Caco-2 (cell line): ENCODE results near the gene OPRD1. TPM values are rescaled to one million over a fixed set of nuclear protein-coding genes. Genes with fewer than 3 reads are reported as not detected.
"Not testable (repeated sequence)": the region's sequence is repeated elsewhere in the genome, so short reads cannot be mapped to it uniquely, and the experiment has no call there.

Source experiments
- BruUV-seq: library from RNA; stranded (reverse); fragments of 400-500 nt; replicated peaks from 2 replicates; lab custom pipeline; 2021; lab: Mats Ljungman, UMichigan
- CTCF ChIA-PET: fragments of 300-600 bp; sonication (Branson Sonifier 250); formaldehyde crosslinking; loops from one replicate; lab custom pipeline; 2022; ENCODE audit warnings: antibody characterized with exemption; lab: Charles Lee
- POLR2A ChIA-PET: fragments of 300-600 bp; sonication (Branson Sonifier 250); formaldehyde crosslinking; loops from one replicate; lab custom pipeline; 2022; ENCODE audit warnings: antibody characterized with exemption; lab: Charles Lee
- DNase-seq, 2 experiments: peaks; one replicate each; pipeline versions ENCODE4 v3.0.0 to v3.0.0-alpha.2; 2020 to 2022
- H3K27me3 ChIP-seq: replicated peaks from 2 replicates; pipeline ENCODE4 v1.6.0; 2011; ENCODE audit warnings: low read length; ENCODE audit not compliant: control insufficient read depth, insufficient read depth
- H3K36me3 ChIP-seq: 2 replicates; pipeline ENCODE4 v1.5.1; 2011; ENCODE audit warnings: low read length; ENCODE audit not compliant: control insufficient read depth, insufficient read depth
- H3K4me1 ChIP-seq: fragments of 250-450 bp; sonication (Bioruptor Pico); 2 replicates; pipeline ENCODE4 v1.5.1; 2020; ENCODE audit warnings: mild to moderate bottlenecking
- H3K4me3 ChIP-seq: 2 replicates; pipeline ENCODE4 v1.5.1; 2011; ENCODE audit warnings: low read depth, mild to moderate bottlenecking, control low read depth, low read length
- H3K9me3 ChIP-seq: fragments of 250-450 bp; sonication (Bioruptor Pico); 2 replicates; pipeline ENCODE4 v1.5.1; 2020; ENCODE audit warnings: mild to moderate bottlenecking, moderate library complexity
- H3K27ac Mint-ChIP-seq: one replicate; pipeline ENCODE4 v1.8.0; 2022; ENCODE audit warnings: mixed read lengths; ENCODE audit not compliant: unreplicated experiment
- H3K27me3 Mint-ChIP-seq: one replicate; pipeline ENCODE4 v1.8.0; 2022; ENCODE audit warnings: mixed read lengths; ENCODE audit not compliant: insufficient read depth, unreplicated experiment
- H3K36me3 Mint-ChIP-seq: one replicate; pipeline ENCODE4 v1.8.0; 2022; ENCODE audit warnings: mild to moderate bottlenecking, mixed read lengths; ENCODE audit not compliant: insufficient read depth, unreplicated experiment
- H3K4me1 Mint-ChIP-seq: one replicate; pipeline ENCODE4 v1.8.0; 2022; ENCODE audit warnings: low read depth, mixed read lengths; ENCODE audit not compliant: unreplicated experiment
- H3K4me3 Mint-ChIP-seq: one replicate; pipeline ENCODE4 v1.8.0; 2022; ENCODE audit warnings: mild to moderate bottlenecking, moderate library complexity, mixed read lengths; ENCODE audit not compliant: unreplicated experiment
- H3K9me3 Mint-ChIP-seq: one replicate; pipeline ENCODE4 v1.8.0; 2022; ENCODE audit warnings: mixed read lengths; ENCODE audit not compliant: unreplicated experiment
- intact Hi-C: fragments of 100-400 bp; cut with micrococcal nuclease; formaldehyde crosslinking; loops from one replicate; pipeline ENCODE4 v1.10.0; 2022; ENCODE audit not compliant: unreplicated experiment
- total RNA-seq: library from RNA; stranded (reverse); gene quantifications from 2 replicates; pipeline ENCODE4 v1.2.3, GENCODE V29; 2022
- TF ChIP-seq, protein P1 (sequence below), 2 experiments: fragments of 200-600 bp in 1 of 2; IDR thresholded peaks; 1 replicate in 1 of 2; 2 replicates in 1 of 2; pipeline versions ENCODE4 v1.5.1 to v1.8.0; 2011 to 2022; ENCODE audit warnings: antibody characterized with exemption in 1 of 2, control low read depth in 1 of 2, inconsistent platforms in 1 of 2, low read depth in 1 of 2, low read length in 1 of 2, mild to moderate bottlenecking in 1 of 2, moderate library complexity in 1 of 2; ENCODE audit not compliant: insufficient read depth in 1 of 2, severe bottlenecking in 1 of 2, unreplicated experiment in 1 of 2

OPRD1 gene
- total RNA-seq, 1 experiment from 2014 or later, result 0.07 TPM

- Mint-ChIP-seq H3K27me3 (no peaks in the 10 kb centered on the region), H3K9me3 (no peaks in the 10 kb centered on the region), H3K36me3 (no peaks in the 10 kb centered on the region), H3K27ac (no peak overlapping the region), H3K4me3 (no peak overlapping the region), H3K4me1 (peaks cover 11% of the 10 kb centered on the region)
- TF ChIP-seq, protein P1, sequence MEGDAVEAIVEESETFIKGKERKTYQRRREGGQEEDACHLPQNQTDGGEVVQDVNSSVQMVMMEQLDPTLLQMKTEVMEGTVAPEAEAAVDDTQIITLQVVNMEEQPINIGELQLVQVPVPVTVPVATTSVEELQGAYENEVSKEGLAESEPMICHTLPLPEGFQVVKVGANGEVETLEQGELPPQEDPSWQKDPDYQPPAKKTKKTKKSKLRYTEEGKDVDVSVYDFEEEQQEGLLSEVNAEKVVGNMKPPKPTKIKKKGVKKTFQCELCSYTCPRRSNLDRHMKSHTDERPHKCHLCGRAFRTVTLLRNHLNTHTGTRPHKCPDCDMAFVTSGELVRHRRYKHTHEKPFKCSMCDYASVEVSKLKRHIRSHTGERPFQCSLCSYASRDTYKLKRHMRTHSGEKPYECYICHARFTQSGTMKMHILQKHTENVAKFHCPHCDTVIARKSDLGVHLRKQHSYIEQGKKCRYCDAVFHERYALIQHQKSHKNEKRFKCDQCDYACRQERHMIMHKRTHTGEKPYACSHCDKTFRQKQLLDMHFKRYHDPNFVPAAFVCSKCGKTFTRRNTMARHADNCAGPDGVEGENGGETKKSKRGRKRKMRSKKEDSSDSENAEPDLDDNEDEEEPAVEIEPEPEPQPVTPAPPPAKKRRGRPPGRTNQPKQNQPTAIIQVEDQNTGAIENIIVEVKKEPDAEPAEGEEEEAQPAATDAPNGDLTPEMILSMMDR (IDR thresholded peaks at IDR 0.05; ENCODE audit: insufficient read depth in 1 of 2, low read depth in 1 of 2, low read length in 1 of 2, severe bottlenecking in 1 of 2, unreplicated experiment in 1 of 2), result no peak
- POLR2A ChIA-PET, result no interaction called here
- no peak for DNase-seq
- intact Hi-C loops, result no loop called here
- no peaks in the 10 kb centered on the region for H3K9me3 ChIP-seq
- H3K4me3 ChIP-seq, result no peak overlapping the region
- no peaks in the 10 kb centered on the region for H3K36me3 ChIP-seq
- CTCF ChIA-PET, result no interaction called here
- no peaks in the 10 kb centered on the region for H3K27me3 ChIP-seq
- no TSS peak for BruUV-seq
- peaks cover 9% of the 10 kb centered on the region for H3K4me1 ChIP-seq
Observed at GRCh38 chr1:28867850-28868249, 55.9 kb downstream of the OPRD1 start.

DNA sequence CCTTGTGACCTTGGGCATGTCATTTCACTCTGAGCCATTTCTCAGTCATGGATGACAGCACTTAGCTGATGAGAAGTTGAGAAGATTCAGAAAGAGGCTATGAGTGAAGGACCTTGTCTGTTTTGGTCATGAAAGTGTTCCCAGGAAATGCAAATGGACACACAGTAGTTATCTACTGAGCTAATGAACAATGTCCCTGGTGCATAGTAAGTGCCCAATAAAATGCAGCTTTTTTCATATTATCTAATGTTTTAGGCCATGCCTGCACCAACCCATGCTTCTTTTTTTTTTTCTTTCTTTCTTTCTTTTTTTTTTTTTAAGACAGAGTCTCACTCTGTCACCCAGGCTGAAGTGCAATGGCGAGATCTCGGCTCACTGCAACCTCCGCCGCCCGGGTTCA, 58.0 kb downstream of the OPRD1 start:
- no peaks in the 10 kb centered on the region for H3K9me3 Mint-ChIP-seq
- intact Hi-C loops, result no loop called here
- H3K4me1 ChIP-seq, result peaks cover 9% of the 10 kb centered on the region
- no peak overlapping the region for H3K4me3 ChIP-seq
- ChIA-PET POLR2A (no interaction called here), CTCF (interaction anchor here (0.8 kb wide), 1 partner anchor 133 kb away, joined by 6 read pairs; the partner anchor contains the start of gene YTHDF2)
- peaks cover 19% of the 10 kb centered on the region for H3K4me1 Mint-ChIP-seq
- H3K36me3 Mint-ChIP-seq, result no peaks in the 10 kb centered on the region
- H3K27me3 Mint-ChIP-seq, result no peaks in the 10 kb centered on the region
- no peak overlapping the region for H3K27ac Mint-ChIP-seq
- no peak for DNase-seq
- H3K4me3 Mint-ChIP-seq, result no peak overlapping the region
- no TSS peak for BruUV-seq
- H3K9me3 ChIP-seq, result no peaks in the 10 kb centered on the region
- TF ChIP-seq, protein P1 (IDR thresholded peaks at IDR 0.05; ENCODE audit: insufficient read depth in 1 of 2, low read depth in 1 of 2, low read length in 1 of 2, severe bottlenecking in 1 of 2, unreplicated experiment in 1 of 2), result no peak
- H3K36me3 ChIP-seq, result no peaks in the 10 kb centered on the region
- H3K27me3 ChIP-seq, result no peaks in the 10 kb centered on the region

DNA sequence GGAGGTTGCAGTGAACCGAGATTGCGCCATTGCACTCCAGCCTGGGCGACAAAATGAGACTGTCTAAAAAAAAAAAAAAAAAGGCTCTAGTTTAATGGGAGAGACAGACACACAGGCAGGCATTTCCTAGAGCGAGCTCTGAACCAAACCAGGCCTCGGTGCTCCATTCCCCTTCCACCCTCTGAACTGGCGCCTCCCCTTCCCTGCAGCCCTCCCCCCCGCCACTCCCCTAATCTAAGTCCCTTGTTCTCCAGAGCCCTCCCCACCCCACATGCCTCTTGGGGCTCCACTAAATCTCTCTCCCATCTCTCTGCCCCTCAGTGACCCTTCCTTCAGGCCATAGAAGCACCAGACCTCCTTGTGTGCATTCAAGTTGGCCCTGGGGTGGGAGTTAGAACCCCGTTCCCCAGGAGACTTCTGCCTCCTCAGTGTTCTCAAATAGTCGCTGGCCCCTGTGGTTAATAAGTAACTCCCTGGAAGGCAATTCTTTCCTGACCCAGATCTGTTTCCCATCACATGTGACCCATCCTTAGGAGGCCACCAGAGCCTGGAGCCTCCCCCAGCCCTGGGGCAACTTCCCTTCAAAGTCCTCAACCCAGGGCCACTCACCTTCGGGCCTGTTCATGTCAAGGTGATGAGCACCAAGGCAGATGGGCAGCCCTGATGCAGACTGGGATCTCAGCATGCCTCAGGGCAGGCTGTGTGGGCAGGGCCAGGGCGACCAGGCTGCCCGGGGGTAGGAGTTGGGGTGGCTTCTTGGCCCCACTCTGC, 59.8 kb downstream of the OPRD1 start:
- Histone ChIP-seq H3K9me3 (no peaks in the 10 kb centered on the region), H3K36me3 (no peaks in the 10 kb centered on the region), H3K27me3 (no peaks in the 10 kb centered on the region), H3K4me3 (no peak overlapping the region), H3K4me1 (peaks cover 9% of the 10 kb centered on the region)
- Mint-ChIP-seq H3K4me1 (peaks cover 19% of the 10 kb centered on the region), H3K27ac (peak overlapping the region; percentile 19), H3K4me3 (peak overlapping the region; percentile 12), H3K27me3 (no peaks in the 10 kb centered on the region), H3K36me3 (no peaks in the 10 kb centered on the region), H3K9me3 (no peaks in the 10 kb centered on the region)
- ChIA-PET CTCF (no interaction called here), POLR2A (interaction anchor here (0.6 kb wide), 1 partner anchor 229 kb away, joined by 8 read pairs; the partner anchor contains the start of gene TAF12)
- TF ChIP-seq, protein P1 (IDR thresholded peaks at IDR 0.05; ENCODE audit: insufficient read depth in 1 of 2, low read depth in 1 of 2, low read length in 1 of 2, severe bottlenecking in 1 of 2, unreplicated experiment in 1 of 2), result no peak
- DNase-seq, result peak; percentile 71 to 82
- BruUV-seq, result no TSS peak
- intact Hi-C loops, result loop anchor here (2.0 kb wide), 1 partner anchor 223 kb away; the partner anchor contains the start of gene RNU11

GRCh38 chr1:28875134-28875533, 63.2 kb downstream of the OPRD1 start:
- H3K36me3 ChIP-seq, H3K27ac Mint-ChIP-seq, BruUV-seq, H3K36me3 Mint-ChIP-seq, H3K4me3 Mint-ChIP-seq, H3K4me3 ChIP-seq, intact Hi-C loops, H3K27me3 ChIP-seq, H3K9me3 Mint-ChIP-seq, H3K27me3 Mint-ChIP-seq, POLR2A ChIA-PET, DNase-seq, H3K9me3 ChIP-seq, H3K4me1 ChIP-seq: not testable (repeated sequence)
- CTCF ChIA-PET, result interaction anchor here (0.7 to 0.8 kb wide), 2 partner anchors 79 to 481 kb away, joined by 3 read pairs; no protein-coding TSS in a partner anchor
- H3K4me1 Mint-ChIP-seq, result peaks cover 19% of the 10 kb centered on the region
